HepG2 (cell line): ENCODE results near the gene KRT34. TPM values are rescaled to one million over a fixed set of nuclear protein-coding genes. Genes with fewer than 3 reads are reported as not detected.

Source experiments
- ATAC-seq: fragments of 200-7000 bp; cut with Tn5 transposase; 3 replicates; pipeline ENCODE4 v1.9.1; 2020; ENCODE audit warnings: mild to moderate bottlenecking, moderate library complexity
- BruUV-seq: library from RNA; stranded (reverse); fragments of 400-500 nt; replicated peaks from 2 replicates; lab custom pipeline; 2021; lab: Mats Ljungman, UMichigan
- CTCF ChIA-PET: fragments of 300-600 bp; formaldehyde crosslinking; extraction: SDS; loops from one replicate; lab custom pipeline; 2021; ENCODE audit warnings: low total read pairs, inconsistent platforms, low intra/inter-chr PET ratio; lab: Yijun Ruan, JAX
- POLR2A ChIA-PET: fragments of 350-600 bp; sonication (Branson Sonifier 250); formaldehyde crosslinking; loops from one replicate; lab custom pipeline; 2020; ENCODE audit warnings: antibody characterized with exemption, inconsistent platforms; lab: Yijun Ruan, JAX
- DNase-seq: peaks from one replicate; pipeline ENCODE4 v3.0.0-alpha.2; 2015; ENCODE audit warnings: low spot score
- FAIRE-seq: peaks from 3 replicates; lab custom pipeline; 2011; peaks lifted over from hg19 to GRCh38; lab: Jason Lieb, UNC
- H2AFZ ChIP-seq: one replicate; pipeline ENCODE4 v1.6.1; 2011; ENCODE audit warnings: low read length, inconsistent platforms
- H3K27ac ChIP-seq: fragments of 300-600 bp; 3 replicates; pipeline ENCODE4 v1.8.0; 2011; ENCODE audit warnings: mixed run types, mild to moderate bottlenecking, mixed read lengths, low read length, inconsistent platforms; ENCODE audit not compliant: insufficient read depth; ENCODE audit errors: extremely low read length
- H3K27me3 ChIP-seq, 2 experiments: fragments of 200-600 bp in 1 of 2; 2 replicates in 1 of 2; 3 replicates in 1 of 2; pipeline versions ENCODE4 v1.6.0 to v1.8.0; 2011; ENCODE audit warnings: low read length in 2 of 2, mild to moderate bottlenecking in 2 of 2, moderate library complexity in 2 of 2, inconsistent platforms in 1 of 2; ENCODE audit not compliant: insufficient read depth in 2 of 2, control insufficient read depth in 1 of 2
- H3K36me3 ChIP-seq, 2 experiments: fragments of 200-600 bp in 1 of 2; replicated peaks in 1 of 2; 2 replicates in 1 of 2; 3 replicates in 1 of 2; pipeline versions ENCODE4 v1.5.1 to v1.8.0; 2011; ENCODE audit warnings: low read length in 2 of 2, inconsistent platforms in 1 of 2; ENCODE audit not compliant: insufficient read depth in 2 of 2, control insufficient read depth in 1 of 2
- H3K4me1 ChIP-seq: 2 replicates; pipeline ENCODE4 v1.5.1; 2012; ENCODE audit warnings: low read length, inconsistent platforms; ENCODE audit not compliant: insufficient read depth
- H3K4me2 ChIP-seq: 2 replicates; pipeline ENCODE4 v1.6.0; 2011; ENCODE audit warnings: low read depth, low read length, inconsistent platforms
- H3K4me3 ChIP-seq, 3 experiments: fragments of 200-600 bp in 1 of 3; sonication (generic), shearing (Covaris generic) in 1 of 3; replicated peaks in 1 of 3; 2 replicates each; pipeline ENCODE4 v1.5.1; 2011 to 2016; ENCODE audit warnings: low read length in 3 of 3, inconsistent platforms in 2 of 3, low read depth in 2 of 3, mild to moderate bottlenecking in 2 of 3, control low read depth in 1 of 3, mixed read lengths in 1 of 3; ENCODE audit not compliant: insufficient read depth in 1 of 3
- H3K79me2 ChIP-seq: one replicate; pipeline ENCODE4 v1.6.1; 2011; ENCODE audit warnings: low read length, inconsistent platforms; ENCODE audit not compliant: insufficient read depth
- H3K9ac ChIP-seq: 2 replicates; pipeline ENCODE4 v1.6.0; 2011; ENCODE audit warnings: mild to moderate bottlenecking, low read depth, low read length, inconsistent platforms; ENCODE audit not compliant: insufficient read depth
- H3K9me3 ChIP-seq: 2 replicates; pipeline ENCODE4 v1.5.1; 2012; ENCODE audit warnings: mild to moderate bottlenecking, low read length
- H4K20me1 ChIP-seq: 2 replicates; pipeline ENCODE4 v1.6.0; 2011; ENCODE audit warnings: inconsistent platforms, mild to moderate bottlenecking, low read length, moderate library complexity; ENCODE audit not compliant: insufficient read depth
- MEIS1 ChIP-seq: sonication (generic); formaldehyde crosslinking; IDR thresholded peaks from 2 replicates; pipeline ENCODE4 v1.9.0; 2021; ENCODE audit warnings: mild to moderate bottlenecking, missing genetic modification reagents, moderate library complexity, borderline replicate concordance
- SMYD3 ChIP-seq: sonication (generic); formaldehyde crosslinking; IDR thresholded peaks from 2 replicates; pipeline ENCODE4 v1.8.1; 2023; ENCODE audit warnings: mild to moderate bottlenecking, missing genetic modification reagents
- ZNF382 ChIP-seq: sonication (generic); formaldehyde crosslinking; IDR thresholded peaks from 2 replicates; pipeline ENCODE4 v1.5.0; 2020; ENCODE audit warnings: missing genetic modification reagents, mild to moderate bottlenecking, borderline replicate concordance
- ZNF724P ChIP-seq: sonication (generic); formaldehyde crosslinking; IDR thresholded peaks from 2 replicates; pipeline ENCODE4 v1.8.0; 2022; ENCODE audit warnings: missing genetic modification reagents, borderline replicate concordance
- WGBS: methylation state at CpG from one replicate; pipeline ENCODE4 v1.1.6; 2017; ENCODE audit warnings: low lambda C conversion rate; 5-methylcytosine and 5-hydroxymethylcytosine counted together
- in situ Hi-C: cut with HindIII; loops from 2 replicates; pipeline ENCODE4 v1.10.0; 2017; ENCODE audit warnings: low pct_unique_long_range_greater_than_20kb; ENCODE audit not compliant: extremely low pct_ligation_motif_present
- intact Hi-C: fragments of 100-400 bp; cut with micrococcal nuclease; formaldehyde crosslinking; loops from one replicate; pipeline ENCODE4 v1.10.0; 2022; ENCODE audit not compliant: unreplicated experiment
- polyA plus RNA-seq, 8 experiments: library from polyadenylated mRNA; depleted of rRNA in 3 of 8; stranded (reverse) in 7 of 8; unstranded in 1 of 8; fragments of >200 nt; fragmentation: Illumina TruSeq in 4 of 8; extraction: Trizol in 4 of 8; gene quantifications; 2 replicates each; pipeline versions ENCODE4 v1.2.1 to v1.2.3, GENCODE V29; 2011 to 2016; ENCODE audit warnings: low read depth in 4 of 8, missing spikeins in 1 of 8, mixed read lengths in 1 of 8; ENCODE audit not compliant: insufficient read depth in 1 of 8
- total RNA-seq, 5 experiments: library from RNA; depleted of rRNA; stranded (reverse); fragments of >200 nt; fragmentation: Illumina TruSeq; extraction: Trizol; gene quantifications; 2 replicates each; pipeline ENCODE4 v1.2.3, GENCODE V29; 2016; ENCODE audit warnings: low read depth in 1 of 5
- TF ChIP-seq, protein P1 (sequence below), 2 experiments: sonication (generic) in 1 of 2; formaldehyde crosslinking in 1 of 2; IDR thresholded peaks; 2 replicates each; pipeline versions ENCODE4 v1.5.1 to v1.6.1; 2011 to 2020; ENCODE audit warnings: borderline replicate concordance in 1 of 2, low read depth in 1 of 2, low read length in 1 of 2, mild to moderate bottlenecking in 1 of 2, missing genetic modification reagents in 1 of 2, moderate library complexity in 1 of 2
- TF ChIP-seq, protein P2 (sequence below): sonication (generic); IDR thresholded peaks from 2 replicates; pipeline ENCODE4 v1.6.1; 2016; ENCODE audit warnings: low read depth, borderline replicate concordance

KRT34 gene
- total and polyA plus RNA-seq, 2 of the 13 experiments (the other 11 are each of a cell fraction or from before 2014, with no cell fraction given): not detected

DNA sequence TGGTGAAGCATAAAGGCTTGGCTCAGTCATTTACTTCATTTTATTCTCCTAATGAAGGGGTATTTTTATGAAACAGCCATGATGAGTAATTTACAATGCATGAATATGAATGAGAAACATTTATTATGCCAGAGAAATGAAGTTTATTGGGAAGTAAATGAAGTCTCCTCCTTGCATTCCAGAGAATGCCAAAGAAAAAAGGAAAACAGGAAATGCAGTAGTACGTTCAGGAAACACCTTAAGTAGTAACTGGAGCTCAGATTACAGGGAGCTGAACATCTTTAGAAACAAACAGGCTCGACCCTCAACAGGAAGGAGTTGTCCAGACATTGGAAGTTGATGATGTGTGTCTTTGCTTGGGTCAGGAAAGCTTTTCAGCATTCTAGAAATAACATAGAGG, 4.6 kb downstream of the KRT34 start:
- Histone ChIP-seq H3K9ac (no peak overlapping the region), H3K36me3 (no peaks in the 10 kb centered on the region), H4K20me1 (no peaks in the 10 kb centered on the region), H2AFZ (no peak overlapping the region), H3K4me3 (no peak overlapping the region), H3K27me3 (no peaks in the 10 kb centered on the region; a peak in 1 of 5 replicates), H3K4me2 (no peak overlapping the region), H3K4me1 (no peaks in the 10 kb centered on the region)
- ATAC-seq: no peak
- intact Hi-C loops: no loop called here
- CTCF ChIA-PET: no interaction called here
- FAIRE-seq: no peak
- DNase-seq: no peak
- WGBS: 1% methylated on average over 2 of the region's 2 CpGs
- in situ Hi-C loops: no loop called here
- no TSS peak for BruUV-seq
- TF ChIP-seq MEIS1 (CRISPR knock-in tag): no peak
- TF ChIP-seq ZNF724P (CRISPR knock-in tag): no peak
- no peak for TF ChIP-seq SMYD3 (CRISPR knock-in tag)
- TF ChIP-seq, protein P1, sequence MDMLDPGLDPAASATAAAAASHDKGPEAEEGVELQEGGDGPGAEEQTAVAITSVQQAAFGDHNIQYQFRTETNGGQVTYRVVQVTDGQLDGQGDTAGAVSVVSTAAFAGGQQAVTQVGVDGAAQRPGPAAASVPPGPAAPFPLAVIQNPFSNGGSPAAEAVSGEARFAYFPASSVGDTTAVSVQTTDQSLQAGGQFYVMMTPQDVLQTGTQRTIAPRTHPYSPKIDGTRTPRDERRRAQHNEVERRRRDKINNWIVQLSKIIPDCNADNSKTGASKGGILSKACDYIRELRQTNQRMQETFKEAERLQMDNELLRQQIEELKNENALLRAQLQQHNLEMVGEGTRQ (IDR thresholded peaks at IDR 0.05; ENCODE audit: low read depth, low read length): no peak
- TF ChIP-seq, protein P1 (CRISPR knock-in tag; IDR thresholded peaks at IDR 0.05; ENCODE audit: borderline replicate concordance): no peak
- TF ChIP-seq, protein P2, sequence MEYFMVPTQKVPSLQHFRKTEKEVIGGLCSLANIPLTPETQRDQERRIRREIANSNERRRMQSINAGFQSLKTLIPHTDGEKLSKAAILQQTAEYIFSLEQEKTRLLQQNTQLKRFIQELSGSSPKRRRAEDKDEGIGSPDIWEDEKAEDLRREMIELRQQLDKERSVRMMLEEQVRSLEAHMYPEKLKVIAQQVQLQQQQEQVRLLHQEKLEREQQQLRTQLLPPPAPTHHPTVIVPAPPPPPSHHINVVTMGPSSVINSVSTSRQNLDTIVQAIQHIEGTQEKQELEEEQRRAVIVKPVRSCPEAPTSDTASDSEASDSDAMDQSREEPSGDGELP: no peak
- no peak for TF ChIP-seq ZNF382
- TF ChIP-seq, all 625 proteins: peak for 0
- POLR2A ChIA-PET: no interaction called here
- H3K79me2 ChIP-seq: no peaks in the 10 kb centered on the region
- no peaks in the 10 kb centered on the region for H3K9me3 ChIP-seq
- H3K27ac ChIP-seq: no peak overlapping the region
